Keratinocyte (primary cell): ENCODE measurements around the gene FAF1. TPM values are rescaled to one million over a fixed set of nuclear protein-coding genes. Genes with fewer than 3 reads are reported as not detected.
A peak's percentile ranks its signal among the peaks of the same experiment; 100 is the strongest.

Experiments
- DNase-seq: peaks from one replicate; pipeline ENCODE4 v3.0.0-alpha.2; 2011; ENCODE audit warnings: low read depth, missing footprints, low spot score
- FAIRE-seq: peaks from 2 replicates; lab custom pipeline; 2011; peaks lifted over from hg19 to GRCh38; lab: Jason Lieb, UNC
- H2AFZ ChIP-seq: 2 replicates; pipeline ENCODE4 v1.6.0; 2012; ENCODE audit warnings: low read length, control low read depth, inconsistent platforms; ENCODE audit not compliant: control insufficient read depth
- H3K27ac ChIP-seq: 2 replicates; pipeline ENCODE4 v1.5.1; 2011; ENCODE audit warnings: low read length; ENCODE audit not compliant: control insufficient read depth, insufficient read depth
- H3K27me3 ChIP-seq: 3 replicates; pipeline ENCODE4 v1.6.0; 2011; ENCODE audit warnings: low read length; ENCODE audit not compliant: control insufficient read depth, insufficient read depth; ENCODE audit errors: extremely low read depth
- H3K36me3 ChIP-seq, 2 experiments: 2 replicates in 1 of 2; 3 replicates in 1 of 2; pipeline ENCODE4 v1.5.1; 2011; ENCODE audit warnings: low read length in 2 of 2, mild to moderate bottlenecking in 1 of 2; ENCODE audit not compliant: control insufficient read depth in 2 of 2, insufficient read depth in 2 of 2; ENCODE audit errors: extremely low read depth in 1 of 2
- H3K4me1 ChIP-seq: 3 replicates; pipeline ENCODE4 v1.5.1; 2011; ENCODE audit warnings: low read length; ENCODE audit not compliant: control insufficient read depth, insufficient read depth; ENCODE audit errors: extremely low read depth
- H3K4me2 ChIP-seq: 3 replicates; pipeline ENCODE4 v1.6.0; 2011; ENCODE audit warnings: low read depth, low read length; ENCODE audit not compliant: control insufficient read depth, insufficient read depth; ENCODE audit errors: extremely low read depth
- H3K4me3 ChIP-seq, 3 experiments: fragments of 200-600 bp in 1 of 3; sonication (generic) in 1 of 3; 2 replicates in 2 of 3; 3 replicates in 1 of 3; pipeline ENCODE4 v1.5.1; 2011 to 2016; ENCODE audit warnings: low read length in 3 of 3, mild to moderate bottlenecking in 3 of 3, control low read depth in 2 of 3, inconsistent platforms in 1 of 3, low read depth in 1 of 3, mixed read lengths in 1 of 3, mixed run types in 1 of 3, moderate library complexity in 1 of 3; ENCODE audit not compliant: control insufficient read depth in 2 of 3, insufficient read depth in 2 of 3; ENCODE audit errors: extremely low read depth in 1 of 3
- H3K79me2 ChIP-seq: 2 replicates; pipeline ENCODE4 v1.6.0; 2012; ENCODE audit warnings: low read length; ENCODE audit not compliant: control insufficient read depth, insufficient read depth
- H3K9ac ChIP-seq: 3 replicates; pipeline ENCODE4 v1.6.0; 2011; ENCODE audit warnings: low read length; ENCODE audit not compliant: control insufficient read depth, insufficient read depth; ENCODE audit errors: extremely low read depth
- H3K9me1 ChIP-seq: 3 replicates; pipeline ENCODE4 v1.6.0; 2011; ENCODE audit warnings: low read length; ENCODE audit not compliant: control insufficient read depth, insufficient read depth; ENCODE audit errors: extremely low read depth
- H3K9me3 ChIP-seq: 2 replicates; pipeline ENCODE4 v1.5.1; 2012; ENCODE audit warnings: low read depth, low read length; ENCODE audit not compliant: control insufficient read depth
- H4K20me1 ChIP-seq: 3 replicates; pipeline ENCODE4 v1.6.0; 2011; ENCODE audit warnings: low read length; ENCODE audit not compliant: control insufficient read depth, insufficient read depth; ENCODE audit errors: extremely low read depth
- EZH2 ChIP-seq: IDR thresholded peaks from one replicate; pipeline ENCODE4 v1.6.1; 2012; ENCODE audit warnings: inconsistent platforms, mild to moderate bottlenecking, low read length, moderate library complexity
- dilution Hi-C: fragments of 300-500 bp; cut with MboI; formaldehyde crosslinking; loops from one replicate; pipeline ENCODE4 v1.7.0; 2020; ENCODE audit warnings: low sequenced_read_pairs; ENCODE audit not compliant: extremely low pct_ligation_motif_present
- polyA plus RNA-seq, 5 experiments: library from polyadenylated mRNA; depleted of rRNA in 3 of 5; stranded (reverse) in 3 of 5; stranded (forward) in 1 of 5; unstranded in 1 of 5; fragments of >200 nt; gene quantifications; 1 replicate in 1 of 5; 2 replicates in 3 of 5; 3 replicates in 1 of 5; pipeline versions ENCODE4 v1.2.1 to v1.2.3, GENCODE V29; 2011 to 2012; ENCODE audit warnings: missing spikeins in 2 of 5, low read depth in 1 of 5, low replicate concordance in 1 of 5
- TF ChIP-seq, protein P1 (sequence below), 3 experiments: IDR thresholded peaks in 1 of 3; conservative IDR thresholded peaks in 1 of 3; optimal IDR thresholded peaks in 1 of 3; 2 replicates in 2 of 3; 3 replicates in 1 of 3; pipeline versions ENCODE3 to v1.5.1; 2011; ENCODE audit warnings: low read length in 3 of 3, mild to moderate bottlenecking in 3 of 3, moderate library complexity in 2 of 3, control low read depth in 1 of 3, inconsistent platforms in 1 of 3; ENCODE audit not compliant: insufficient read depth in 2 of 3; ENCODE audit errors: extremely low read depth in 1 of 3

FAF1 gene
- polyA plus RNA-seq, 1 donor (not counting 4 experiments of a cell fraction or from before 2014, with no cell fraction given): 33.1 TPM

DNA sequence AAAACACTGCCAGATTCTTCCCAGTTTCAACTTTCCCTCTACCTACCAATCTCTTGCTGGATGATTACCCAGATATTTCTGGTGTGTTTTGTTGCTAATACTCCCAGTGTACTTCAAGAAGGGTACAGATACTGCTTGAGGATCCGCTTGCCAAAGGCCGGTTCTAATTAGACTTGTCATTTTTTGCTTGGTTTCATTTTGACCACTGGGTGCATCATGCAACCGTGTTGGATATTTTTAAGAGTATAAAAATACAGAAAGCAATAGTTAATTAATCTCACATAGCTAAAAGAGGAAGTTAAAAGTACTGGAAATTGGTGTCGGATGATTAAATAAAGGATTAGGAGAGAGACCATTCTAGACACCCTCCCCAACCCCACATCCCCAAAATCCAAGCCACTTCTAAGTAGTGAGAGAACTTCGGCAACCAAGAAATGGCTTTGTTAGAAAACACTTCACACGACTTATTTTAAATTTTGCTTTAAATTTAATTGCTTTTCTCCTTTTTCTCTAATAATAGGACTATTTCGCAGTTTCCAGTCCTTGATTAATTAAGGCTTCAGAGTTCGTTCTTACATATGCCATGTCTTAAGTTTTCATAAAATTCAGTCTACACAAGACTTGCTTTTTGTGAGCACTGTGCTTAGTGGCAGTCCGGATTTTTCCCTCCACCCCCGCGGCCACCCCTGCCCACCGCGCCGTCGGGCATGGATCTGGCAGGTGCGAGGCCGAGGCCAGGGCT, 7.5 kb upstream of the FAF1 start:
- Histone ChIP-seq H3K4me2 (peak overlapping the region; percentile 84), H3K9ac (peak overlapping the region; percentile 77), H3K27ac (peak overlapping the region; percentile 57), H3K9me1 (no peaks in the 10 kb centered on the region), H3K27me3 (no peaks in the 10 kb centered on the region), H2AFZ (peak overlapping the region; percentile 68), H3K36me3 (no peaks in the 10 kb centered on the region), H3K9me3 (no peaks in the 10 kb centered on the region), H3K4me3 (peak overlapping the region; percentile 62 to 95 (median 74)), H3K79me2 (peaks cover 4% of the 10 kb centered on the region), H3K4me1 (peaks cover 10% of the 10 kb centered on the region), H4K20me1 (no peaks in the 10 kb centered on the region)
- DNase-seq (no peak), FAIRE-seq (no peak)
- TF ChIP-seq, protein P1, sequence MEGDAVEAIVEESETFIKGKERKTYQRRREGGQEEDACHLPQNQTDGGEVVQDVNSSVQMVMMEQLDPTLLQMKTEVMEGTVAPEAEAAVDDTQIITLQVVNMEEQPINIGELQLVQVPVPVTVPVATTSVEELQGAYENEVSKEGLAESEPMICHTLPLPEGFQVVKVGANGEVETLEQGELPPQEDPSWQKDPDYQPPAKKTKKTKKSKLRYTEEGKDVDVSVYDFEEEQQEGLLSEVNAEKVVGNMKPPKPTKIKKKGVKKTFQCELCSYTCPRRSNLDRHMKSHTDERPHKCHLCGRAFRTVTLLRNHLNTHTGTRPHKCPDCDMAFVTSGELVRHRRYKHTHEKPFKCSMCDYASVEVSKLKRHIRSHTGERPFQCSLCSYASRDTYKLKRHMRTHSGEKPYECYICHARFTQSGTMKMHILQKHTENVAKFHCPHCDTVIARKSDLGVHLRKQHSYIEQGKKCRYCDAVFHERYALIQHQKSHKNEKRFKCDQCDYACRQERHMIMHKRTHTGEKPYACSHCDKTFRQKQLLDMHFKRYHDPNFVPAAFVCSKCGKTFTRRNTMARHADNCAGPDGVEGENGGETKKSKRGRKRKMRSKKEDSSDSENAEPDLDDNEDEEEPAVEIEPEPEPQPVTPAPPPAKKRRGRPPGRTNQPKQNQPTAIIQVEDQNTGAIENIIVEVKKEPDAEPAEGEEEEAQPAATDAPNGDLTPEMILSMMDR (optimal IDR thresholded peaks at IDR 0.05 in 1 of 3, IDR thresholded peaks at IDR 0.05 in 1 of 3, conservative IDR thresholded peaks at IDR 0.05 in 1 of 3; ENCODE audit: extremely low read depth in 1 of 3, insufficient read depth in 2 of 3, low read length in 3 of 3): no peak
- no peak for TF ChIP-seq EZH2
- dilution Hi-C loops: no loop called here

DNA sequence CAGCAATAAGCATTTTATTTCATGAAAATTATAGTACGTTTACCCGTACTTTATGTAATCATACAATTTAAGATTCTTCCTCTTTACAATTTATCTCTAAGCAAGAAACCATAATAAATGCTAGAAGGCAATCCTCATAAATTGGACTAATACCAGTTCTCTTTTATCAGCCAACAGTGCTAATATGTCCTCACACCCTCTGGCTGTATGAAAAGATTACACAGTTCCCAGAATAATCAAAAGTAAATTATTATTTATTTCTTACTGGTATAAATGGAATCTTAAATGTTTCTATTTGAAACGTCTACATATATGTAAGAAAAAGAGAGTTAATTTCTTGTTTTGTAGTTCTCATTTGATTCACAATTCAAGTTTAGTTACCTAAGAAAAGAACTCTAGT, 6.9 kb upstream of the FAF1 start:
- peak overlapping the region; percentile 68 for H2AFZ ChIP-seq
- no peak for FAIRE-seq
- DNase-seq: no peak
- peak overlapping the region; percentile 84 for H3K4me2 ChIP-seq
- H3K9me1 ChIP-seq: no peaks in the 10 kb centered on the region
- no peaks in the 10 kb centered on the region for H4K20me1 ChIP-seq
- H3K9ac ChIP-seq: no peak overlapping the region
- H3K4me3 ChIP-seq: peak overlapping the region in 2 of 3 experiments; percentile 62 to 95
- H3K79me2 ChIP-seq: peaks cover 4% of the 10 kb centered on the region
- dilution Hi-C loops: no loop called here
- TF ChIP-seq EZH2: no peak
- TF ChIP-seq, protein P1 (optimal IDR thresholded peaks at IDR 0.05 in 1 of 3, IDR thresholded peaks at IDR 0.05 in 1 of 3, conservative IDR thresholded peaks at IDR 0.05 in 1 of 3; ENCODE audit: extremely low read depth in 1 of 3, insufficient read depth in 2 of 3, low read length in 3 of 3): no peak
- H3K27me3 ChIP-seq: no peaks in the 10 kb centered on the region
- H3K4me1 ChIP-seq: peaks cover 10% of the 10 kb centered on the region
- H3K36me3 ChIP-seq: no peaks in the 10 kb centered on the region
- no peaks in the 10 kb centered on the region for H3K9me3 ChIP-seq
- no peak overlapping the region for H3K27ac ChIP-seq
